Testis (tissue), 2 donors: ENCODE results near the gene CPLANE2.

Experiments used
- CTCF ChIP-seq, 3 experiments: fragments of 450-650 bp in 2 of 3; fragments of 200-600 bp in 1 of 3; sonication (generic) in 1 of 3; IDR thresholded peaks; one replicate each; pipeline ENCODE4 v1.5.1; 2016 to 2019; ENCODE audit warnings: antibody characterized with exemption in 3 of 3, mild to moderate bottlenecking in 2 of 3, moderate library complexity in 1 of 3
- POLR2A ChIP-seq: fragments of 450-650 bp; IDR thresholded peaks from one replicate; pipeline ENCODE4 v1.6.1; 2017; ENCODE audit warnings: antibody characterized with exemption, mild to moderate bottlenecking, moderate library complexity

GRCh38 chr1:16184557-16185303 lies 52.3 kb downstream of the CPLANE2 start:
- no peak for TF ChIP-seq CTCF (IDR thresholded peaks at IDR 0.05)
- TF ChIP-seq POLR2A: no peak
